H1 (cell line): Measurements from ENCODE around the gene NDUFA8. TPM values are rescaled to one million over a fixed set of nuclear protein-coding genes. Genes with fewer than 3 reads are reported as not detected.

ENCODE experiments used
- CTCF ChIA-PET: fragments of 300-600 bp; sonication (Branson Sonifier 250); formaldehyde crosslinking; loops from one replicate; lab custom pipeline; 2021; ENCODE audit not compliant: partially characterized antibody; lab: Charles Lee
- POLR2A ChIA-PET: fragments of 300-600 bp; sonication (Branson Sonifier 250); formaldehyde crosslinking; loops from one replicate; lab custom pipeline; 2021; ENCODE audit warnings: inconsistent platforms; ENCODE audit not compliant: partially characterized antibody; lab: Charles Lee
- DNase-seq, 2 experiments: peaks; one replicate each; pipeline versions ENCODE4 v3.0.0 to v3.0.0-alpha.2; 2010 to 2022; ENCODE audit warnings: low spot score in 2 of 2, low read depth in 1 of 2, mixed read lengths in 1 of 2
- FAIRE-seq: peaks from 2 replicates; lab custom pipeline; 2011; peaks lifted over from hg19 to GRCh38; lab: Jason Lieb, UNC
- H2AFZ ChIP-seq: 2 replicates; pipeline ENCODE4 v1.8.1; 2012; ENCODE audit warnings: low read length, inconsistent platforms
- H2AK5ac ChIP-seq: 2 replicates; pipeline ENCODE4 v1.6.1; 2013; ENCODE audit warnings: low read depth, low read length
- H2BK120ac ChIP-seq: replicated peaks from 2 replicates; pipeline ENCODE3; 2013; ENCODE audit warnings: low read depth, low read length, inconsistent platforms
- H2BK12ac ChIP-seq: 2 replicates; pipeline ENCODE4 v1.6.1; 2013; ENCODE audit warnings: low read depth, low read length
- H2BK15ac ChIP-seq: 2 replicates; pipeline ENCODE4 v1.6.1; 2013; ENCODE audit warnings: low read length
- H2BK20ac ChIP-seq: 2 replicates; pipeline ENCODE4 v1.6.1; 2013; ENCODE audit warnings: low read length
- H2BK5ac ChIP-seq: 2 replicates; pipeline ENCODE4 v1.6.1; 2013; ENCODE audit warnings: low read depth, low read length
- H3K14ac ChIP-seq: 2 replicates; pipeline ENCODE4 v1.6.1; 2013; ENCODE audit warnings: inconsistent platforms; ENCODE audit not compliant: insufficient read length
- H3K18ac ChIP-seq: 2 replicates; pipeline ENCODE4 v1.6.1; 2013; ENCODE audit warnings: low read length; ENCODE audit errors: extremely low read depth
- H3K23ac ChIP-seq: 2 replicates; pipeline ENCODE4 v1.6.1; 2013; ENCODE audit warnings: inconsistent platforms; ENCODE audit not compliant: insufficient read length
- H3K23me2 ChIP-seq: 2 replicates; pipeline ENCODE4 v1.6.1; 2013; ENCODE audit warnings: low read depth, low read length
- H3K27ac ChIP-seq: 2 replicates; pipeline ENCODE4 v1.6.1; 2011; ENCODE audit warnings: low read depth, low read length, inconsistent platforms
- H3K27me3 ChIP-seq, 4 experiments: replicated peaks in 1 of 4; 1 replicate in 1 of 4; 2 replicates in 3 of 4; pipeline versions ENCODE4 v1.6.1 to v1.8.1; 2011 to 2013; ENCODE audit warnings: low read length in 3 of 4, mild to moderate bottlenecking in 3 of 4, inconsistent platforms in 2 of 4, mixed read lengths in 2 of 4, moderate library complexity in 1 of 4; ENCODE audit not compliant: control insufficient read depth in 3 of 4, insufficient read depth in 3 of 4; ENCODE audit errors: extremely low read depth in 1 of 4
- H3K36me3 ChIP-seq, 4 experiments: 2 replicates each; pipeline versions ENCODE4 v1.6.1 to v1.8.1; 2011 to 2013; ENCODE audit warnings: mild to moderate bottlenecking in 4 of 4, low read length in 3 of 4, moderate library complexity in 2 of 4, control low read depth in 1 of 4, inconsistent platforms in 1 of 4; ENCODE audit not compliant: insufficient read depth in 4 of 4, control insufficient read depth in 2 of 4
- H3K4ac ChIP-seq: replicated peaks from 2 replicates; pipeline ENCODE3; 2013; ENCODE audit warnings: low read length, low read depth, mixed read lengths, inconsistent platforms; ENCODE audit not compliant: insufficient read length
- H3K4me1 ChIP-seq, 4 experiments: replicated peaks in 1 of 4; 1 replicate in 1 of 4; 2 replicates in 3 of 4; pipeline versions ENCODE4 v1.6.1 to v1.8.1; 2011 to 2013; ENCODE audit warnings: low read length in 3 of 4, inconsistent platforms in 2 of 4, mixed read lengths in 1 of 4; ENCODE audit not compliant: insufficient read depth in 4 of 4, control insufficient read depth in 3 of 4
- H3K4me2 ChIP-seq, 2 experiments: 2 replicates each; pipeline versions ENCODE4 v1.6.1 to v1.8.1; 2011 to 2013; ENCODE audit warnings: low read depth in 2 of 2, low read length in 2 of 2, control low read depth in 1 of 2, inconsistent platforms in 1 of 2, mild to moderate bottlenecking in 1 of 2; ENCODE audit not compliant: insufficient read depth in 1 of 2
- H3K4me3 ChIP-seq, 4 experiments: fragments of 200-600, 300-600 bp in 1 of 4; sonication (generic), shearing (Covaris generic), sonication (Bioruptor Twin) in 1 of 4; 2 replicates each; pipeline versions ENCODE4 v1.5.1 to v1.8.1; 2011 to 2016; ENCODE audit warnings: low read length in 4 of 4, low read depth in 3 of 4, control low read depth in 2 of 4, inconsistent platforms in 2 of 4, mild to moderate bottlenecking in 2 of 4, mixed read lengths in 1 of 4, moderate library complexity in 1 of 4; ENCODE audit not compliant: insufficient read depth in 2 of 4; ENCODE audit errors: extremely low read depth in 1 of 4
- H3K56ac ChIP-seq: replicated peaks from 2 replicates; pipeline ENCODE3; 2013; ENCODE audit warnings: low read depth, mild to moderate bottlenecking, mixed read lengths, low read length, inconsistent platforms; ENCODE audit not compliant: insufficient read length
- H3K79me1 ChIP-seq: 2 replicates; pipeline ENCODE4 v1.6.1; 2013; ENCODE audit warnings: low read depth, low read length, control low read depth
- H3K79me2 ChIP-seq, 2 experiments: 2 replicates each; pipeline versions ENCODE4 v1.6.1 to v1.8.1; 2012 to 2013; ENCODE audit warnings: low read length in 2 of 2, mild to moderate bottlenecking in 2 of 2, inconsistent platforms in 1 of 2; ENCODE audit not compliant: insufficient read depth in 2 of 2, control insufficient read depth in 1 of 2
- H3K9ac ChIP-seq, 4 experiments: replicated peaks in 1 of 4; 1 replicate in 1 of 4; 2 replicates in 3 of 4; pipeline versions ENCODE4 v1.6.1 to v1.8.1; 2011 to 2013; ENCODE audit warnings: low read depth in 3 of 4, low read length in 3 of 4, control low read depth in 2 of 4, mild to moderate bottlenecking in 2 of 4, moderate library complexity in 2 of 4, inconsistent platforms in 1 of 4; ENCODE audit errors: extremely low read depth in 1 of 4
- H3K9me3 ChIP-seq, 2 experiments: 2 replicates each; pipeline versions ENCODE4 v1.6.1 to v1.8.1; 2012 to 2013; ENCODE audit warnings: mild to moderate bottlenecking in 2 of 2, moderate library complexity in 2 of 2, control low read depth in 1 of 2, inconsistent platforms in 1 of 2, low read depth in 1 of 2, low read length in 1 of 2, mixed read lengths in 1 of 2; ENCODE audit not compliant: insufficient read depth in 2 of 2
- H4K20me1 ChIP-seq, 2 experiments: replicated peaks in 1 of 2; 2 replicates each; pipeline versions ENCODE3 to v1.8.1; 2011 to 2013; ENCODE audit warnings: inconsistent platforms in 2 of 2, low read length in 2 of 2, mild to moderate bottlenecking in 1 of 2; ENCODE audit not compliant: insufficient read depth in 2 of 2, control insufficient read depth in 1 of 2
- H4K5ac ChIP-seq: 2 replicates; pipeline ENCODE4 v1.6.1; 2013; ENCODE audit warnings: low read length, low read depth, mixed read lengths, inconsistent platforms; ENCODE audit not compliant: insufficient read length
- H4K8ac ChIP-seq: 2 replicates; pipeline ENCODE4 v1.8.0; 2013; ENCODE audit warnings: mild to moderate bottlenecking, moderate library complexity, low read length, inconsistent platforms; ENCODE audit not compliant: insufficient read depth; ENCODE audit errors: extremely low read depth
- H4K91ac ChIP-seq: replicated peaks from 2 replicates; pipeline ENCODE3; 2013; ENCODE audit warnings: low read length, mixed read lengths, inconsistent platforms; ENCODE audit not compliant: insufficient read length
- ATF3 ChIP-seq: IDR thresholded peaks from 2 replicates; pipeline ENCODE4 v1.6.1; 2011; ENCODE audit warnings: low read depth, mild to moderate bottlenecking, low read length; ENCODE audit not compliant: insufficient read depth
- WGBS, 2 experiments: shearing (Covaris generic) in 1 of 2; methylation state at CpG; one replicate each; pipeline versions ENCODE4 v1.1.6 to v1.1.7; 2013 to 2015; ENCODE audit warnings: low lambda C conversion rate in 2 of 2, mixed read lengths in 2 of 2, inconsistent platforms in 1 of 2, low coverage in 1 of 2, missing lambda C conversion rate in 1 of 2; ENCODE audit not compliant: insufficient replicate concordance in 2 of 2, insufficient coverage in 1 of 2, insufficient read length in 1 of 2; ENCODE audit errors: extremely low coverage in 1 of 2, missing lambda C conversion rate in 1 of 2; 5-methylcytosine and 5-hydroxymethylcytosine counted together
- polyA plus RNA-seq, 7 experiments: library from polyadenylated mRNA; depleted of rRNA in 3 of 7; stranded (reverse) in 5 of 7; unstranded in 2 of 7; fragments of >200 nt in 5 of 7; fragments of 200-250 nt in 2 of 7; gene quantifications; 1 replicate in 5 of 7; 2 replicates in 1 of 7; 4 replicates in 1 of 7; pipeline versions ENCODE4 v1.2.1 to v1.2.3, GENCODE V29; 2011 to 2013; ENCODE audit warnings: missing spikeins in 2 of 7, mixed read lengths in 2 of 7
- total RNA-seq: library from RNA; stranded (reverse); fragmentation: NEBNext Ultra II Directional; extraction: Animal tissue kit (Norgen Biotek cat#: 25700); gene quantifications from 2 replicates; pipeline ENCODE4 v1.2.1, GENCODE V29; 2021

NDUFA8 gene
- total and polyA plus RNA-seq, 2 of the 8 experiments (the other 6 are each of a cell fraction or from before 2014, with no cell fraction given) = 61.0 to 73.8 TPM

GRCh38 chr9:122179054-122179689 lies 19.6 kb upstream of the NDUFA8 start:
- no peaks in the 10 kb centered on the region for H3K36me3 ChIP-seq
- H2BK120ac ChIP-seq = no peak overlapping the region
- no peak overlapping the region for H4K5ac ChIP-seq
- no peak overlapping the region for H3K23ac ChIP-seq
- no peak overlapping the region for H2BK15ac ChIP-seq
- H4K8ac ChIP-seq = no peak overlapping the region
- H4K20me1 ChIP-seq = no peaks in the 10 kb centered on the region
- TF ChIP-seq ATF3 = no peak
- WGBS, 2 experiments = 93% methylated on average over 5 of the region's 5 CpGs; no CpG with 5 or more reads in 1 of the 2 experiments
- no peak overlapping the region for H3K4me2 ChIP-seq
- H3K4me1 ChIP-seq = no peaks in the 10 kb centered on the region; a peak in 1 of 7 replicates
- H3K9ac ChIP-seq = no peak overlapping the region
- H2BK12ac ChIP-seq = no peak overlapping the region
- H3K56ac ChIP-seq = no peak overlapping the region
- ChIA-PET POLR2A (no interaction called here), CTCF (interaction anchor here (1.1 to 1.6 kb wide), 3 partner anchors 9 to 57 kb away, joined by 4 read pairs; no protein-coding TSS in a partner anchor)
- H3K27ac ChIP-seq = no peak overlapping the region
- no peak overlapping the region for H4K91ac ChIP-seq
- DNase-seq (no peak), FAIRE-seq (no peak)
- no peak overlapping the region for H2BK20ac ChIP-seq
- H3K9me3 ChIP-seq = no peaks in the 10 kb centered on the region
- H2BK5ac ChIP-seq = no peak overlapping the region
- no peak overlapping the region for H3K4me3 ChIP-seq
- H3K27me3 ChIP-seq = peaks cover 0 to 2% (median under 1%) of the 10 kb centered on the region in 4 experiments; a peak in 1 of 7 replicates
- no peak overlapping the region for H3K18ac ChIP-seq
- no peaks in the 10 kb centered on the region for H3K23me2 ChIP-seq
- no peak overlapping the region for H3K14ac ChIP-seq
- H2AK5ac ChIP-seq = no peak overlapping the region
- H3K4ac ChIP-seq = no peak overlapping the region
- no peaks in the 10 kb centered on the region for H3K79me2 ChIP-seq
- H3K79me1 ChIP-seq = no peaks in the 10 kb centered on the region
- no peak overlapping the region for H2AFZ ChIP-seq
